GM19328 (cell line): ENCODE results near the gene HEMK1.

Source experiments
- ATAC-seq: cut with Tn5 transposase; IDR thresholded peaks from one replicate; pipeline ENCODE4 v1.9.1; 2021; ENCODE audit warnings: mild to moderate bottlenecking, moderate library complexity; ENCODE audit not compliant: unreplicated experiment

HEMK1 gene

DNA sequence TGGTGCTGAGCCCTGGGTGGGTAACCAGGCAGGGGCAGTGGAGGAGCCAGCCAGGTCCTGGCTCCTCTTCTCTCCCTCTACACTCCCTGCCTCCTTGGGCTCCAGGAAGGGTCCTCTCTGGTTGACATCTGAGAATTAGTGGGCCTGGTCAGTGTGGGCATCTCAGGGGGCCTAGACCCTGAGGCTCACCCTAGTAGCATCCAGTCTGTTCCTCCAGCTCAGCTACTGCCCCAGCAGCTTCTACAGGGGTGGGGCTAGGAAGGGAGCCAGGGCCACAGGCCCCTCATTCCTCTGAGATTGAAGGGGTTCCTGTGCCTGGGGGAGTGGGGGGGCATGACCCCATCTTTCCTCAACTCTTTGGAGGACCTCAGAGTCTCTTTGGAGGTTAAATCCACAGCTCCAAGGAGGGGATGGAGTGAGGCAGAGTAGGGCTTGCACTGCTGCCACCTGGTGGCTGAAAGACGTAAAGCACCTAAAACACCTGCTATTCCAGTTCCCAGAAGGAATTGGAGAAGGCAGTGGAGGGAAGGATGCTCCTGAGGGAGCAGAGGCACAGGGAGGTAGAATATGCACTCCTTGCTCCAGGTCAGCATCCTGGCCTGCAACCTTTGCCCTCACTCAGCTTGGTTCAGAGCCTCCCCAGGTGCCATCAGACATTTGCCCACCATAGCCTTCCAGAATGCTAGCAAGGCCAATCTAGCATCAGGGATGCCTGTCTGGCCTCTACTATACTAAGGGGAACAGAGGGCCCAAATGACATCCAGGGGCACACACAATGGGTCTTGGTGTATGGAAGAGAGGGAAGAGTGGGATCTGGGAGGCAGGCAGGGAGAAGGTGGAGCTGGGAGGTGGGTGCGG, 26.9 kb upstream of the HEMK1 start:
- ATAC-seq: no peak

- ATAC-seq: no peak
Measured at GRCh38 chr3:50545781-50546180, 23.5 kb upstream of the HEMK1 start.

- no peak for ATAC-seq
Measured at GRCh38 chr3:50549226-50549625, 20.1 kb upstream of the HEMK1 start.

DNA sequence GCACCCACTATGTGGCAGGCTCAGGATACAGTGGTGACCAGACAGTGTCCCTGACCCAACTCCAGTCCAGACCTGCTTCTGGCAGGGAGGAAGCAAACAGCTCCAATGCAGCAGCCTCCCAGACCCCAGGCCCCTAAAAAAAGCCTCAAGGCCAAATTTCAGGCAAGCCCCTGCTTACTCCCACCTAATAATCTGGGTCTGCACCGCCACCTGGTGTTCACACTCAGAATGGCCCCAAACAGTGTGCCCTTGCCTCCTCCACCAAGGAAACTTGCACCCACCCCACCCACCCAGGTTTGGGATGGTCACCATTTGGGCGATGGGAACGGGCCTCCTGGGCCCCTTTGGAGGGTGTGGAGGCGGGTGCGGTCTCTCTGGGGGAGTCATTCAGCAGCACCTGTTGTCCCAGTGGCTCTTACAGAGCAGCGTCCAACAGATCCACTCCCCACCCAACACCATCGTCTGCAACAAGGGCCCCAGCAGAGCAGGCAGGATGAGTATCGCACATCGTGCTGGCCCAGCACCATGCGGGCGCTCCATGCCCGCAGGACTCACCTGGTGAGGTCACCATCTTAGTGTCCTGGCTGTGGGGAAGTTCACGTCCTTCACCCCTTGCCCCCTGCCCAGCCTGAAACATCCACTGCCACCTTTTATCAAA, 19.1 kb upstream of the HEMK1 start:
- ATAC-seq: no peak

DNA sequence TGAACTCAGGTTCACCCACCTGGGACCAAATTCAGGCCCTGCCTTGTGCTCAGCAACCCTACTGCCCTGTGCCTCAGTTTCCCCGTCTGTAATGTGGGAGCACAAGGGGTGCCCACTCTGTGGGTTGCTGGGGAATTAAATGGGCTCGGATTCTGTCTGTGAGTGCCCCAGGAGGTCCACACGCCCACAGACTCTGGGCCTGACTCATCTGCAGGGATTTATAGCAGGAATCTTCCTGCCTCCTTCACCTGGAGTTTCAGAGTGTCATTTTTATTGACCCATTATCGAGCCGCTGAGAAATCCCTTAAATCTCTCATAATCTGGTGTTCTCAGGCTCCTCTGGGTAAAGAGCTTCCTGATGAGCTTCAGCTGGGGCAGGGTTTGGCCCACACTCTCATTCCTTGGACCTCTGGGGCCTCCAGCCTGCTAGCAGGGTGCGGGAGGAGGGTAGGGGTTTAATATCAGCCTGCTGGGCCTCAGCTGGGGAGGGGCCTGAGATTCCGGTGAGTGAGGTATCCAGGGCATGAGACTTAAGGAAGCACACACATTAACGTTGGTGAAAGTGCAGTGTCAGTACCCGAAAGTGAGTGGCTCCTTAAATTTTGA, 18.2 kb upstream of the HEMK1 start:
- no peak for ATAC-seq

GRCh38 chr3:50551681-50552435, 17.5 kb upstream of the HEMK1 start:
- no peak for ATAC-seq

DNA sequence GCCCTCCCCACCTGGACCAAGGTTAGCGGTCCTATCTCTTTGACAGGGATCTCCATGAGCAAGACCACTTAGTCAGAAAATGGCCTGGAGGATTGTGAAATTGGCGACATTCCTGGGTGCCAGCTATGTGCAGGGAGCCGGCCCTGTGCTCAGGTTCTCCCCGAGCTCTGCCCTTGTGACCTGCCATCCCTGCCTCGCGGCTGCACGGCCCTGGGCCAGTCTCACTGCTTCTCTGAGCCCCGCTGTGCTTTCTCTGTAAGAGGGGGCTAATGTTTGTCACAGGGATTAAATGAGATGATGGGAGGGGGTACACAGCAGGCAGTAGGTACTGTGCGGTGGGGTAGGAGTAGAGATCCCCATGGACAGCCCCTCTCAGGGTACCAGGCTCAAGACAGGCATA, 16.7 kb upstream of the HEMK1 start:
- no peak for ATAC-seq

DNA sequence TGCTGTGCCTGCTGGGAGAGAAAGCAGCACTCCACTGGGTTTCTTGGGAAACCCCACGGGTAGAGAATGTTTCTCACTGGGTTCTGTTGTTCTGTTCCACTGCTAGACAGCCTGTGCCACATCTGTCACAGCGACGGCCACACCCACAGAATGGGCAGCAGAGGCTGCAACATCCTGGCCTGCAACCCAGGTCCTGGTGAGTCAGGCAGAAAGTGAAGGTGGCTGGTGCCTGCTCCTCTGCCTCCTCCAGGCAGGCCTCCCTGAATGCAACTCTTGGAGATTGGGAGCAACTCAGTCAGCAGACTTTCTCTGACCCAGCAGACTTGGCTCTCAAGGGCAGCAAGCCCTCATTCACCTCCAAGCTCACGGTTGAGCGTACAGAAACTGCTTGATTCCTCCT, 14.8 kb upstream of the HEMK1 start:
- no peak for ATAC-seq

GRCh38 chr3:50557106-50557505, 12.2 kb upstream of the HEMK1 start:
- no peak for ATAC-seq

DNA sequence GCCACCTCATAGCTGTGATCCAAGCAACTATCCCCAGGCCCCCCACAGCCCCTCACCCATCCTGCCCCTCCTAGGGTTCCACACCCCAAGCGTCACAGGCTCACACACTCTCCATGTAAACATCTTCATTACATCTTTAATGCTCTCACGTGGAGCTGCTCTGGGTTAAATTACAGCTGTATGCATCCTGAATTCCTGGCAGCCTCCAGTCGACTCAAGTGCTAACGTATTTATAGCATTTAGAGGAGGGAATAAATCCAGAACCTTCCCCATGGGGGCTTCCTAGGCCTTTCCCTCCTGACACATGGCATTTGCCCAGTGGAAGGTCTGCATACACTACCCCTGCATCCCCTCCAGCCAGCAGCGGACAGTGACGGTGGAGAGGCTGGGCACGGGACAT, 11.4 kb upstream of the HEMK1 start:
- ATAC-seq: no peak

GRCh38 chr3:50559702-50560101, 9.6 kb upstream of the HEMK1 start:
- no peak for ATAC-seq

- no peak for ATAC-seq
Measured at GRCh38 chr3:50562861-50563260, 6.5 kb upstream of the HEMK1 start.

GRCh38 chr3:50563867-50564266, 5.5 kb upstream of the HEMK1 start:
- no peak for ATAC-seq

- no peak for ATAC-seq
Measured at GRCh38 chr3:50564321-50564720, 5.0 kb upstream of the HEMK1 start.

DNA sequence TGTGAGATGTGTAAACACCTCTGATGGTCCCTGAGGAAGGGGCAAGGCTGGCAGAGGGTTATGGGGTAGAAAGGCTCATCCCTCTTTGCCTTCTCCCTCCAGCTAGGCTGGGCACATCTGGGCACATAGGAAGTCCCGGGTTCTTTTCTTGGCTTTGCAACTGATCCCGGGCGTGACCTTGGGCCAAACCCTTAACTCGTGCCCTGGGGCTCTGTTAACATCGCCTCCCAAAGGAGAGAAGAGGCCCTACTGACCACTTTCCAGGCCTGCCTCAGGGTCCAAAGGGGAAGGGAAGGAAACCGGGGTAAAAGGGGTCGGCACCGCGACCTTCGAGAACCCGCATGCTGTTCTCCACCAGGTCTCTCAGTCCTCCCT, 2.3 kb upstream of the HEMK1 start:
- ATAC-seq: no peak

- ATAC-seq: peak; percentile 71
Measured at GRCh38 chr3:50567386-50568167, 1.7 kb upstream of the HEMK1 start, which contains the start of gene C3orf18. TSS of gene C3orf18 (minus strand) at chr3:50567747. CDS start at chr3:50565699, 2,048 bp downstream.

- no peak for ATAC-seq
Measured at GRCh38 chr3:50570508-50571279, 1.4 kb downstream of the HEMK1 start.

DNA sequence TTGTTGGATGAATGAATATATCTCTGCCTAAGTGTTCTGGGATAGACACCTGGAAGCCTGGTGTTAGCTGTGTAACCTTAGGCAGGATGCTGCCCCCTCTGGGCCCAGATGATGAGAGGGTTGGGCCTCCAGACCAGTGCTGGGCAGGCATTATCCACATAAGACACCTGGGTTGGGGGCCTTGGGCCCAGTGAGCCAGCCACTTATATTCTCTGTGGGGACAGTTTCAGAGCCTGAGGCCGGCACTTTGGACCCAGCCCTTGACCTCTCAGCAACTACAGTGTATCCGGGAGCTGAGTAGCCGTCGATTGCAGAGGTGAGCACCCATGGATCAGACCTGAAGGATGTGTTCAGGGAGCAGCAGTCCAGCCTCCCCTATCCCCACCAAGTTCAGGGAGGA, 2.2 kb downstream of the HEMK1 start:
- ATAC-seq: no peak

GRCh38 chr3:50572158-50572557, 2.8 kb downstream of the HEMK1 start:
- no peak for ATAC-seq
